ENCODE data around the gene CC2D1A.

CC2D1A gene

DNA sequence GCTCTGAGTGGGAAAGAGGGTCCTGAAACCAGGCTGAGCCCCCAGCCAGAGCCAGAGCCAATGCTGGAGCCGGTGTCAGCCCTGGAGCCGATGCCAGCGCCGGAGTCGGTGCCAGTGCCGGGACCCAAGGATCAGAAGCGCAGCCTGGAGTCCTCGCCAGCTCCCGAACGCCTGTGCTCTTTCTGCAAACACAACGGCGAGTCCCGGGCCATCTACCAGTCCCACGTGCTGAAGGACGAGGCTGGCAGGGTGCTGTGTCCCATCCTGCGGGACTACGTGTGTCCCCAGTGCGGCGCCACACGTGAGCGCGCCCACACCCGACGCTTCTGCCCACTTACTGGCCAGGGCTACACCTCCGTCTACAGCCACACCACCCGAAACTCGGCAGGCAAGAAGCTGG is 28.7 kb upstream of the CC2D1A start:
- no peak for DNase-seq (ENCODE audit: low read depth in 2 of 2)

- peak; percentile 98 for DNase-seq (ENCODE audit: low read depth in 2 of 2)
Observed at GRCh38 chr19:13880059-13881043, 25.6 kb upstream of the CC2D1A start.

DNA sequence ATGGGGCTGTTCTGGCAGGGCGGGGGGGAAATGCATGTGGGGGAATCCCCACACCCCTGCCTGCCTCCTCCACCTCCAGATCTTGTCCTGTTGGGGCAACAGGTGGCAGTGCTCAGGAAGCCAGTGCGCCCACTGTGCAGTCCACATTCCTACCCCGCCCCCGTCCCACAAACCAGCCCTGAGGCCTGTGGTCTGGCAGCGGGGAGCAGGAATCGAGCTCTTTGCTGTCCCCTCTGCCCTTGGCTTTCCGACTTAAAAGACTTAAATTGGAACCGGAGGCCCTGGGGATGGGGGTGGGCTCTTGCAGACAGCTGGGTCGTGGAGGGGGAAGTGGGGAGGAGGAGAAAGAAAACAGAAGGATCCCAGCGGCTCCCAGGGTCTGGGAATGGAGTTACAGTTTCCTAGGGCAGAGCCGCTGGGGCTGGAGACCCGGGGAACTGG is 24.7 kb upstream of the CC2D1A start:
- DNase-seq (ENCODE audit: low read depth in 2 of 2), result no peak

GRCh38 chr19:13881692-13882418 is 24.1 kb upstream of the CC2D1A start:
- no peak for DNase-seq (ENCODE audit: low read depth in 2 of 2)

DNA sequence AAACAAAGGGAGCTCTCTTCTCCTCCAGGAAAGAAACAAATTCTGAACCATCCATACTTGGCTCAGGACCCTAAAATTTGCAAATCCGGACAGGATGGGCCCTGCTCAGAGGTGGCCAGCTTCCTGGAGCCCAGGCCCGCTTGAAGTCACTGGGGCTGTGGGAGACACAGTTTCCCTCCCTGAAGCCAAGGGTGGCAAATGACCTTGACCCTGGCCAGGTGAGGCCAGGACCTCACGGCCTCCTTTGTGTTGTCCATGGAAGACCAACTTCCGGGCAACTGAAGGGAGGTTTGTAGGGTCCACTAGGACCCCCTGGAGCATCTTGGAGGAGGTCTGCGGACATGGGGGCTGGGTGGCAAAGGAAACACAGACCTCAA is 23.6 kb upstream of the CC2D1A start:
- DNase-seq (ENCODE audit: low read depth in 2 of 2), result no peak

DNA sequence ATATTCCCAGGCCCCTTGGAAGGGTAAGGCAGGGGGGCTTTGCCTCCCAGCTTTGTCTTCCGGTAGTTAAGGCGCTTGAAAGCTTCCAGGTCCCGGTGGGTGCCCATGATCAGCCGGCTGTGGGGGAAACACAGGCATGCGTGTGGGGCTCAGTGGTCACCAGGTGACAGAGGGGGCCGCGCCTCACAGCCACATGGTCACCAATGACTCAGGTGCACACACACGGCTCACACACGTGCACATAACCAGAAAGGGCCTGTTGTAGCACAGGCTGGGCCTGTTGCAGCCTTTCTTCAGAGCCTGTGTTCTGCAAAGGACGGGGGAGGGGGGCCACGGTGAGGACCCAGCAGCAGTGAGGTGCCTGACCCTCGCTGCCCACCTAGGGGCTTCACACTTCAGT is 23.2 kb upstream of the CC2D1A start:
- DNase-seq (ENCODE audit: low read depth in 2 of 2), result no peak

DNA sequence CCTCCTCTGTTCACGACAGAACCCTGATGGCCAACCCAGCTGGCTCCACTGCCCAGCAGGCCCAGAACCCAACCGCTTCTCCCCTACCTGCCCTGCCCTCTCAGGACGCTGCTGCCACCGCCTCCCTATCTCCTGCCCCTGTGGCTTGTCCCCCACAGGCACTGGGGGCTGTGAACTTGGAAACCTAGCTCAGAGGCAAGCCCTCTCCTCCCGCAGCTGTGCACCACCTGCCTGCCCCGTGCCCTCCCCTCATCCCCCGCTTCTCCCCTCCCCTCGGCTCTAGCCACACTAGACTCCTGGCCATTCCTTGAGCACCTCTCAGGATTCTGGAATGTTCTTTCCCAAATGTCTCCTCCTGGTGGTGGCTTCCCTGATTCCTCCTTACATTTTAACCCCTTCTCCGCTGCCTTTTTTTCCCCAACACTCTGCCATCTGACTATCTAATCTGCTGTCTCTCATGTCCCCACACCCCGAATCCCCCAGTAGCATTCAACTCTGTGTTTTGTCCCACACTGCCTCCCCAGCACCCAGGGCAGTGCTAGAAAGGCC is 22.4 kb upstream of the CC2D1A start:
- DNase-seq (ENCODE audit: low read depth in 2 of 2), result no peak

GRCh38 chr19:13884726-13885591 is 21.0 kb upstream of the CC2D1A start:
- DNase-seq (ENCODE audit: low read depth in 2 of 2), result no peak

GRCh38 chr19:13885826-13886365 is 20.1 kb upstream of the CC2D1A start:
- DNase-seq (ENCODE audit: low read depth in 2 of 2), result no peak

- DNase-seq (ENCODE audit: low read depth in 2 of 2), result no peak
Observed at GRCh38 chr19:13887018-13887436, 19.0 kb upstream of the CC2D1A start.

DNA sequence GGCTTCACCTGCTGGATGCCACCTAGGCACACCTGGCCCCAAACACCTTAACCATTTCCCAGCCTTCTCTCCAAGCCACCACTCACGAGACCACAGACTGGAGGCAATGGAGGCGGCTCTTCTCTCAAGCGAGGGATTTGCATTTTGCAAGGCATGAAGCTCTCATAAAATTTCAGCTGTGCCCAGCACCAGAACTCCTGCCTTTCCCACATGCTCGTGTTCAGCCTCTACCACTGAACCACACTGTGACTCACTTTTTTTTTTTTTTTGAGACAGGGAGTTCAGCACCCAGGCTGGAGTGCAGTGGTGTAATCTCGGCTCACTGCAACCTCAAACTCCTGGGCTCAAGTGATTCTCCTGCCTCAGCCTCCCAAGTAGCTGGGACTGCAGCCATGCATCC is 18.5 kb upstream of the CC2D1A start:
- DNase-seq (ENCODE audit: low read depth in 2 of 2), result no peak

GRCh38 chr19:13888281-13888680 is 17.7 kb upstream of the CC2D1A start:
- no peak for DNase-seq (ENCODE audit: low read depth in 2 of 2)

DNA sequence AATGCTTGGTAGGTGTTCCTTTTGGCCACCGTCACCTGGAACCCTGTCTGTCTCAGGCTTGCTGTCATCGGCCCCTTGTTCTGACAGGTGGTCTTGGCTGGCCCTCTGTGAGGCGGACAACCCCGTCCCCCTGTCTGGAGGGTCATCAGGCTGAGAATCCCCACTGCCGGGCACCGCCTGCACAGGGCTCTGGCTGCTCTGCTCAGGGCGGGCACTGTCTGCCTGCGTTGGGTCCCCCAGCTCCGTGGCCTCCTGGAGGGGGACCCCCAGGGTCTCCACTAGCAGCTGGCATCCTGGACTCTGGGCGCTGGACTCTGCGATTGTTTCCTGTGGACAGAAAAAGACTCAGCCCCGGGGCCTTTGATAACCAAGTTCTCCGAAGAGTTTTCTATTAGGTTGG is 15.9 kb upstream of the CC2D1A start:
- DNase-seq (ENCODE audit: low read depth in 2 of 2), result no peak

- no peak for DNase-seq (ENCODE audit: low read depth in 2 of 2)
Observed at GRCh38 chr19:13892870-13893269, 13.1 kb upstream of the CC2D1A start.

- DNase-seq (ENCODE audit: low read depth in 2 of 2), result no peak
Observed at GRCh38 chr19:13894552-13894951, 11.4 kb upstream of the CC2D1A start.

DNA sequence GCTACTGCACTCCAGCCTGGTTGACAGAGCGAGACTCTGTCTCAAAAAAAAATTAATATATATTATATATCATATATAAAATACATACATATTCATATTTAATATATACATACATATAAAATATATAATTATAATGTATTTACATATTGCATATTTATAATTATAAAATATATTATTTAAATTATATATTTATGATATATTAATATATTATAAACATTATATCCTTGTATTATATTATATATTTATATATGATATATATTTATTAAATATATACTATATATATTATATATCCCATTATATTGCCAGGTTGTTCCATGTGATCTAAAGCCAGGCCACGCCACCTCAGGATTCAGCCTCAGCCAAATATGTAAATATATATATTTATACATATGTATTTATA is 9.8 kb upstream of the CC2D1A start:
- DNase-seq (ENCODE audit: low read depth in 2 of 2), result no peak

DNA sequence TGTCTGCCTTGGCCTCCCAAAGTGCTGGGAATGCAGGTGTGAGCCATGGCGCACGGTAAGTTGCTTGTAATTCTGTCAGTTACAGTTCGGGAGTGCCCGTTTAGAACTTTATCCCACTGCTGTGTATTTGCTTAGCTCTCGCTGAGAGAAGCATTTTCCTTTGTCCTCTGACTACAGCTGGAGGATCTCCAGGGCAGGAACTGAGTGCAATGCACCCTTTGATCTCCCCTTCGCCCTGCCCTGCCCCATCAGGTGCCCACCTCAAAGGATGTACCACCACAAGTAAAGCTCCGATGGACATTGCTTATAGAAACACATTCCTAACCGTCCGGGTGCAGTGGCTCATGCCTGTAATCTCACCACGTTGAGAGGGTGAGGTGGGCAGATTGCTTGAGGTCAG is 6.6 kb upstream of the CC2D1A start:
- no peak for DNase-seq (ENCODE audit: low read depth in 2 of 2)

- DNase-seq (ENCODE audit: low read depth in 2 of 2), result no peak
Observed at GRCh38 chr19:13899912-13900584, 6.0 kb upstream of the CC2D1A start.

GRCh38 chr19:13902993-13903555 is 2.9 kb upstream of the CC2D1A start:
- no peak for DNase-seq (ENCODE audit: low read depth in 2 of 2)

DNA sequence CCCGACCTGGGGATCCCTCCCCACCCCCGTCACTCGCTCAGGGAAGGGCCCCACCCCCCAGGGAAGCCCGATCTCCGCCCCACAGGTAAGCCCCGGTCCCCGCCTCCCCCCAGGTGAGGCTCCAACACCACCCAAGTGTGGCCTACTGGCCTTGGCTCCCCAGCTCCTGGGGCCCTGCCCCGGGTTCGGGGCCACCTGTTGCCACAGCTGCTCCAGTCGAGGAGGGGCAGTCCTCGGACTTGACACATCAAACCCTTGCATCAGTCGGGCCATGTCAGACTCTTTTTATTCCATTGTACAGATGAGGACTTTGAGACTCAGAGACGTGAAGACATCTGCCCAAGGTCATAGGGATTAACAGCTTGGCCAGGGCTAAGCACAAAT is 512 bp downstream of the CC2D1A start:
- no peak for DNase-seq (ENCODE audit: low read depth in 2 of 2)

DNA sequence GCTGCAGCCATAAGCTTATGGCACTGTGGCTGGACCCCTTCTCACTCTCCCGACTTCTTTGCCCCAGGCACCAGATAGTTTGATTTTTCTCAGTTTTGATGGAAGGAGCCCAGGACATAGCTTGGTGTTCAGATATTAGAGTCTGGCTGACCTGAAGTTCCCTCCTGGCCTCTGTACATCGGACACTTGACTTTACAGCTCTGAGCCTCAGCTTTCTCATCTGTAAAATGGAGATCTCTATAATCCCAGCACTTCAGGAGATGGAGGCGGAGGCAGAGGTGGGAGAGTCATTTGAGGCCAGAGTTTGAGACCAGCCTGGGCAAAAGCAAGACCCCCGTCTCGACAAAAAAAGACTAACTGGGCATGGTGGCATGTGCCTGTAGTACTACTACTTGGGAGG is 909 bp downstream of the CC2D1A start:
- no peak for DNase-seq (ENCODE audit: low read depth in 2 of 2)
